AG08395 (cell line): ENCODE data around the gene CNOT10.

Experiments
- DNase-seq: peaks from one replicate; pipeline ENCODE4 v3.0.0; 2012; ENCODE audit warnings: mixed read lengths, low spot score

The CNOT10 gene

GRCh38 chr3:32817558-32818228, 132.7 kb downstream of the CNOT10 start, which contains the start of gene TRIM71:
TRIM71 (plus strand) TSS chr3:32817997; CDS start chr3:32818081, 84 bp downstream.
- no peak for DNase-seq

GRCh38 chr3:32818229-32818969, 133.4 kb downstream of the CNOT10 start:
- no peak for DNase-seq

- DNase-seq, result no peak
Observed at GRCh38 chr3:32818970-32819511, 134.1 kb downstream of the CNOT10 start.

DNA sequence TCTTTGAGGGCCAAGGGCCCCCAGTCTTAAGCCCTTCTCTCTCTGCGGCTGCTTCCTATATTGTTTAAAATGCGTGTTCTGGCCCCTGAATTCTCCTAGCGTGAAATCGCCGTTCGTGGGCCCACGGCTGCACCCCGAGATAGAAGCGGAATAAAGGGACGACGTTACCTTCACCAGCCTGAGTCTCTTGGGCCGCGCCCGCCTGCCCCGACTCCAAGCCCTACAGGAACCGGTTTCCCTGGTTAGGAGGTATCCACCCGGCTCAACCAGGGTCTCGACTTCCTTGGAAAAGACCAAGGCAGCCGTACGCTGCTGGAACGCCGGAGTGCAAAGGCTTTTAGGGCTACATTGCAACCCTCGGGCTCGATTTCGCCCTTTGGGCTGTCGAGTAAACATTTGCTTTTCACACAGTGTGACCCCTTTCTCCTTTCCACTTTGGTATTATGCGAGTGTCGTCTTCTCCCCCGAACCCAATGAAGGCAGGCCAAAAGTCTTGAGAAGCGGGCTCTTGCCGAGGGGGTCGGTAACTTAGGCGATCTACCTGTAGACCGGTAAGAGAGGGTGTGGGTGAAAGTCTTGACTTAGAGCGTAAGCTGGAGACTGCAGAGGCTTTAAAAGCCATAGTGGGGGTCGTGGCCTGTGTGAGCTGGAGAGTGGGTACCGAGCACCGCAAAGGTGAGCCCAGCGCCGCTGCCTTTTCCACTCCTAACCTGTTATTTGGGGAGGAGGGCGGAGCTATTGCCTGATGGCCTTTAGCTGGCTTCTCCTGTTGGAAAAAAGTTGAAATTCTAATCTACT, 134.8 kb downstream of the CNOT10 start:
- DNase-seq, result no peak

- DNase-seq, result no peak
Observed at GRCh38 chr3:32820430-32820829, 135.4 kb downstream of the CNOT10 start.

GRCh38 chr3:32820971-32821685, 136.1 kb downstream of the CNOT10 start:
- DNase-seq, result no peak

GRCh38 chr3:32821686-32822296, 136.8 kb downstream of the CNOT10 start:
- DNase-seq, result no peak

DNA sequence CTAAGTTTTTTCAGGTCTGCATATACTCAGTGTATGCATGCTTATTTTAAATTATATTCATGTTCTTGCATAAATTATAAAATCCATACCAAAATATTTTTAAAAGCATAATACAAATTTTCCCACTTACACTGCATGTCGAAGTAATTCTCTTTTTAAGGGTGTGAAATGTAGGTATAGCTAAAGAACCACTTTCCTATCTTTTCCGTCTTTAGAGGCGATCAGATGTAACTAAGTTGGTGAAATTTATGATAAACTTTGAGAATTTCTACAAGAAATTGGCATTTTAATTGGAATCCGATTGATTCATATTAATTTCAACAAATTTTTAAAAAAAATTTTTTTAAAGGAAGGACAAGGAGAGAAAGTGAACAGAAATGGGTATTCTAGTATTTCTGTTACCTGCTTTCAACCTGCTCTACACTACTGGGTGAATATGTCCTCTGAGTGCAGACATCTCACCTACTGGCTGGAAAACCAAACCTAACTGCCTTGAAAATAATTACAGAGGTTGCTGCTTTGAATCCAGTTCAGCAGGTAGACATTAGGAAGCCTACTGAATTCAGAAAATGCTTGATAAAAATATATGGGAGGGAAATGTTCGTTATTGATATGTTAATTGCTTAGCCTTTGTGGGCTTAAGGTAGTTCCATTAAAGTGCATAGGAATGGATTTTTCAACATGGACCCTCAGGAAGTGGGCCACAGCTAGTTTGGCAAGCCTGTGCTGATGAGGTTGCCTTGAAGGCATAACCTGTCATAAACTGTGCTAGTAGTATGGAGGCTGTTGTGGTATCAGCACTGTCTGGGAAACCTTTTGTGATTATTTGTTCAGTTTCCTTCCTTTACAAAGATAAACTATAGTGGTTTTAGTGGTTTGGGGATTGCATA, 137.9 kb downstream of the CNOT10 start:
- no peak for DNase-seq
